ENCODE results near the gene ANKRD6.

ANKRD6 gene

DNA sequence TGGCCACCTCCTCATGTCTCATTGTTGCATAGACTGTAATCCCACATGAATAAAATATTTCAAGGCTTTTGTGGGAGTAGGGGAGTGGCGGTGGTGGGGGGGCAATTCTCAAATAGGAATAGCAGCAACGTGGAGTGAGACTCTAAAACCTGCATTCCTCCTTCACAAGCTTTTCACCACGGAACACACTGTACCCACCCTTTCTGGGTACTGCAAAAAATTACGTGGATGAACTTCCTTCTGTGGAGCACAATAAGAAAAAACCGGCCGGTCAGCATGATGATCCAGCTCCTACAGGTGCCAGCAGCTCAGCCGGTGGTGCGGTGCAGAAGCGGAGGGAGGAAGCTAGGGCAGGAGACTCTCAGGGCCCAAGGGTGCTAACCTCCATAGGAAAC is 19.9 kb upstream of the ANKRD6 start:
- DNase-seq (ENCODE audit: low read depth in 3 of 3): peak in 1 of 3 donors; percentile 2

DNA sequence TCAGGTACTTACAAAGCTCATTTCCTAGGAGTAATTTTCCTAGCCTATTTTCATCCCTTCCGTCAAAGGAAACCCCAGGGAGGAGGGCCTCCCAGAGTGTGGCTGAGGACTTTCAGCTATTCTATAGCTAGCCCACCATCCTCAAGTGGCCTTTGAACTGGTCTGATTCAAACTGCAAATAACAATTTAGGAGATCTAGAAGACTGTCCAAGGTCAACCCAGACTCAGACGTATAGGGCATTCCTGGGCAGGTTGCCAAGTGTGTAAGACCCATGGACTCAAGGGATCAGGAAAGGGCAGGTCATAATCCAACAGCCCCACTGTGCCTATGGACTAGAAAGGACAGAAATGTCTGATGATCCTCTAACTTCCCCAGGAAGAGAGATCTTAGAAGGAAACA is 18.7 kb upstream of the ANKRD6 start:
- no peak for DNase-seq (ENCODE audit: low read depth in 3 of 3)

DNA sequence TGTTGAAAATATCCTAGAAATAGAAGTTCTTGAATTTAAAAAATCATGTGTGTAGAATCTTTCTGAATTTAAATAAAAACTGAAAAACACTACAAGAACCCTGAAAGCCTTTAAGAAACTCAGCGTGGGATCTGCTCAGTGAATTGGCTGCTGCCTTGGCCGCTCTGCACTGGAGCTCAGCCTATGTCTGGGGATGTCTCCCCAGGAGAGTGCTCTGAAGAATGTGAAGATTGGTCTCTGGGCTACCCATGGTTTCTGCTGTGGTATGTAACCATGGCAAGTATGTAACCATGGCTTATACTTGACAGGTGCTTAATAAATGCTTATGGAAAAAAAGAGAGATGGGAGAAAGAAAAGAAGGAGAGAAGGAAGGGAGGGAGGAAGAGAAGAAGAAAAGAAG is 17.8 kb upstream of the ANKRD6 start:
- DNase-seq (ENCODE audit: low read depth in 3 of 3): no peak

DNA sequence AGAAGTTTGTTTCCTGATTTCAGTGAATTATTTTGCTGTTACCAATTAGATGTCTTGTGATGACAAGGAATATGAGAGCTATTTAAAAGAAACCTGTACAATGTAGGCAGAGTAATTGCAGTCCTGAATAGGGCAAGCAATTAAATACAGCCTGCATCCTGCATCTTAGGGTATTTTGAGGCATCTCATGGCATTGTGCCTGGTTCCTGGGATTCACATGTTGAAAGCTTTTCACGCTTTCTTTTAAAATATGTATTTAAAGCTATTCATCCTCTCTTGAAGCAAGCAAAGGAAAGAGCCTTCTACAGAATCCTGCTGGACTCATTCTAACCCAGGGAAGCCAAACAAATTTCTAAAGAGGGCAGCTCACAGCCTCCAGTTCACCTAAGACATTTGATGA is 16.2 kb upstream of the ANKRD6 start:
- no peak for DNase-seq (ENCODE audit: low read depth in 3 of 3)

DNA sequence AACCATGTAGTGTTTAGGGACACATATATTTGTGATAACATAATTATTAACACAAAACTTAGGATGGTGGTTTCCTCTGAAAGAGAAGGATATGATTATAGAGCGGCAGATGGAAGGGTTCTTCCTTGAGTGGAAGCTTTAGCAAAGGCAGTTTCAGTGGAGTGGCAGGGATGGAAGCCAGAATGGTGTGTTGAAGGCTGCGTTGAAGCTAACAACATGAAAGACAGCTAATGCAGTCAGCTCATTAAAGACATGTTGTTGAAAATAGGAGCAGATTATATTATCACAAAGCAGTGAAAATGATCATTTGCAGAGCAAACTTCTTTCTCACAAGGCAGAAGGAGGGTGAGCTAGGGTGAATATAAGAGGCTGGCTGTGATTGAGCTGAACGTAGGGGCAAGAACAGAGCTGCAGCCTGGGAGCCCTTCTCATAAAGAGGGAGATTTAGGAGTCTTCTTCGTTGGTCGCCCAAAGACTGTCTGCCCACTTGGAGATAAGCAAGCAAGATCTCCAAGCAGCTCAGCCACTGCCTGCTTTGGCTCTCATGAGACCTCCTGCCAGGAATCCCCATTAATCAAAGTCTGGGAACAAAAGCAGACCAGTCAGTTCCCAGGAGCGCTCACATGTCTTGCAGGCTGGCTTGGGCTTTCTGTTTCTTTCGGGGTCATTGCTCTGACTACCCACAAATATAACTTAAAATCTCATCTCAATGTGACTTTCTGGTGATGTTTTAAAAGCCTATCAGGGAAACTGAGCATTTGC is 2.6 kb upstream of the ANKRD6 start:
- no peak for DNase-seq (ENCODE audit: low read depth in 3 of 3)

DNA sequence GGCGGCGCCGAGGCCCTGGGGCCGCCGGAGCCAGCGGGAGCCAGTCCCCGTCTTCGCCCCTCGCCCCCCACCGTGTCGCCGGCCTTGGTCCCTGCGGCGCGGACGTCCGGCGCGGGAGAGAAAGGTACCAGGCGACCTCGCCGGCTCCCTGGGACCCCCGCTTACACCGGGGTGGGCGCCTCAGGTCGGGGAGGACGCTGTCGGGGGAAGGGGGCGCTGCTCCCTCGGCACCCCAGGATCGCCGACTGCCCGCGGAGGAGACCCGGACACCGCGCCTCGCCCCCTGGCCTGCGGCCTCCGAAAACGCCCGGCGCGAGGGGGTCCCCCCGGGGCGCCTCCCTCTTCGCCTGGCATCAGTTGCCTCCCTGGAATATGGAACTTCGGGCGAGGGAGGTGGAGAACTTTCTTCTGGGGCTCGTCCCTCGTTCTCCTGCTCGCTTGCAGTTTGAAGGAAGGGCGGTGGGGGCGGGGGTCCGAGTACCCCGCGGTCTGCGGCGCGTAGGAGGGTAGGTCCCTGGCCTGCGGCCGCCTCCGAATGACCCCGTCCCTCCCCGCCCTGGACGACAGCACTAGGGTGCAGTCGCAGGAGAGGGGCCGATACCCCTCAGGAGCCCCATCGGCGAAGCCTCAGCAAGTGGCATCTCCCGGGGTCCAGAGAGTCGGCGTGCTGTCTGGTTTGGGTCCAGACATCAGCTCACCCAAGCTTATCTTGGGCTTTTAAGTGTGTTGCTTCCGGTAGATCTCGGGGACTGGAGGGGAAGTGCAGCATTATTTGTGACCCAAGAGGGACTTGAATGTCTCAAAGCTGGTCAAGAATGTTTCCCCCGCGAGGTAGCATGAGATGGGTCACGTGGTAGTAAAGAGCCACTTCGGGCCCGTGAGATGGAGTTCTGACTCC is 549 bp downstream of the ANKRD6 start:
- peak in 1 of 3 donors; percentile 11 for DNase-seq (ENCODE audit: low read depth in 3 of 3)

DNA sequence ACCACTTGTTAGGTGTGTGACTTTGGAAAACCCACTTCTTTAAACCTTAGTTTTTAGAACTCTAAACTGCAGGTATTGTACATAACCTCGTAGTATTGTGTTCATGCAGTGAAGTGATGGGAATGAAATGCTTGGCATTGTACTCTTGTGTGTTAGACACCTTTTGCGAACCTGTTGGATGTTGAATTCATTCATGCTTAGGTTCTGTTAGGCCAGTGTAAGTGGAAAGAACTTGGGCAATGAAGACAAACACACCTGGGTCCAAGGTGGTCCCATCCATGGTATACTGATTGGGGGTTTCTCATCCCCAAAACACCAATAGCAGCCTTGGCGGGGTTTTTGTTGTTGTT is 1.2 kb downstream of the ANKRD6 start:
- DNase-seq (ENCODE audit: low read depth in 3 of 3): no peak

DNA sequence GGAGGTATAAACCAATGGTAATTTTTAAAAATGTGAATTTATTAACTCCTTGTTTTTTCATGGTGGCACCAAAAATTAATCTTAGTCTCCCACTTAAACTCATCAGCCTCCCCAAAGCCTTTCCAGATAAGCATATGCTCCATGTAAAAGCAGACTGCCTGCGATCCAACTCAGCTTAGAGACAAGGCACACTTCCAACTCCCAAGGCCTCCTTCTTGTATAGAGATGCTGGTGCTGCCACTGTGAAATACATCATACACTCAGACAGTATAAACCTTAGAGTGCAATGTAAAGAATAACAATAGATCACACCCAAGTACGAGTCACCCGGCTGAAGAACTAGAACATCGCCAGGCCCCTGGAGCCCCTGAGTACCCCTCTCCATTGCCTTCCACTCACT is 2.0 kb downstream of the ANKRD6 start:
- no peak for DNase-seq (ENCODE audit: low read depth in 3 of 3)

DNA sequence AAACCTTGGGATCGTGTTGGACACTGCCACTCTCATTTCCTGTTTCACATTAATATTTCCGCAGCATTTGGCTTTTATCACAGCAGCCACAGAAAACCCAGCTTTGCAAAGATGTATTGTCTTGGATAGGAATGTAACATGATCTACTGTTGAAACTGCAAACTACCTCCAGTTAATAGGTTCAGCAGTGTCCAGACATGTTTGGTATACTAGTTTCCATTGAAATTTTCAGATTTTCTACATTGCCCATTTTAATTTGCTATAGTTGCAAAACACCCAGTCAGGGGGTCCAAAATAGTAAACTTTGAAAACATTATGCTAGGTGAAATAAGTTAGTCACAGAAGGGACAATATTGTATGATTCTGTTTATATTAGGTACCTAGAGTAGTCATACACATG is 3.3 kb downstream of the ANKRD6 start:
- no peak for DNase-seq (ENCODE audit: low read depth in 3 of 3)

DNA sequence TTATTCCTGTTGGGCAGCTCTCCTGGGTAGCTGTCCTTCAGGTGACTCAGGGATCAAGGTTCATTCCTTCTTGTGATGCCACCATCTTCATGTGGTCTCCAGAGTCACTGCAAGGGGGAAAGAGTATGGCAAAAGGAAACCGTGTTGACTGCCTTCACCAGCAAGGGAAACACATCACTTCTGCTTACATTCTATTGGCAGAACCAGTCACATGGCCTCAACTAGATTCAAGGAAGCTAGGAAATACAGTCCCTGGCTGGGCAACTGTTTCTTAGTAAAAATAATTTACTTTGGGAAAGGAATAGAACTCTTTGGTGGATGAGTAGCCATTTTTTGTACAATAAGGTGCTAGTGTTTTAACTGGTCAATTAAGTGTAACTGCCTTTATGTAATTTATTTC is 5.3 kb downstream of the ANKRD6 start:
- no peak for DNase-seq (ENCODE audit: low read depth in 3 of 3)

DNA sequence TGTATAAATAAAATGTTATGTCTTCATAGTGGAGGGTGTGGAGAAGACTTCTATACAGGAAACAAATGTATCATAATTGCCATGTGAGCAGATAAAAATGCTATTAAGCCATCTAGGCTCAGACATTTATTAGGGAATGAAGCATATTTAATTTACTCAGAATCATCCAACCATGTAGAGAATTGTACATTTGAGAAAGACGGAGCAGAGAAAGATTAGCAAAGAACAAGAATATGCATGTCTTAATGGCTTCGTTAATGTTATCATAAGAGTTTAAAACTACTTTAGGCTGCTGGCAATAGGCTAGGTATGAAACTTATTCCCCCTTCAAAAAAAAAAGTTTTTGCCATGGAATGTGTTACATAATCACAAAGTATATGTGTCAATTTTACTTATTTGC is 6.1 kb downstream of the ANKRD6 start:
- no peak for DNase-seq (ENCODE audit: low read depth in 3 of 3)

DNA sequence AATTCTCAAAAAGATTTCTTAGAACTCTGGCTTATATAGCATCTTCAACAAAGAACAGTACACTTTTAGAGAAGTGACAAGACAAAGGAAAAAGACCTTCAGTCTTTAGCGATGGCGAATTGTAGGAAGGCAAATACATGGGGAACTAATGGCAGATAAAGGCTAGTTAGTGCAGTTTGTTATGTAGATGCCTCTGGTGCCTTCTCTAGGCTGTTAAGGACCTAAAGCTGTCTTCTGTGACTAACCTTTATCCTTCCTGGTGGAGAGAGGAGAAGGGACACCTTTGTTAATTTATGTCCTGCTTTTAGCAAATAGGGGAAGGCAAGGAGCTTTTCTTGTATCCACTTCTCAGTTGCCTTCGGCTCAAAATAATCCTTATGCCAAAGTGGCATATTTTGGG is 7.2 kb downstream of the ANKRD6 start:
- DNase-seq (ENCODE audit: low read depth in 3 of 3): no peak

DNA sequence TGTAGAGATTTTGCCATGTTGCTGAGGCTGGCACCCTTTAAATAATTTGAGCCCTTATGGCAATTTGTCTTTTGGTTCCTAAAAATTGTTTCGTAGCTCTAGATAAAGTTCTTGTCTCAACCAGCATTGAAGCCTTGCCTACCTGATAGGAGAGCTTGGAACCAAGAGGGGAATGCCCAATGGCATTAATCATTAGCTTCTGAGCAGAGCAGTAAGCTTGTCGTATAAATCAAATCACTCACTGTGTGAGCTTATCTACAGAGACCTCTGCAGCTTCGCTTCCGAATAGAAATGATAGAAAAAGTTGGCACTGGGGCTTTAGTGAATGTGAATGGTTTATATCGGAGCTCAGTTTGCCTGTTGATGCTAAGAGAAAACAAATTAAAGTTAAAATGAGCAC is 10.7 kb downstream of the ANKRD6 start:
- DNase-seq (ENCODE audit: low read depth in 3 of 3): no peak

DNA sequence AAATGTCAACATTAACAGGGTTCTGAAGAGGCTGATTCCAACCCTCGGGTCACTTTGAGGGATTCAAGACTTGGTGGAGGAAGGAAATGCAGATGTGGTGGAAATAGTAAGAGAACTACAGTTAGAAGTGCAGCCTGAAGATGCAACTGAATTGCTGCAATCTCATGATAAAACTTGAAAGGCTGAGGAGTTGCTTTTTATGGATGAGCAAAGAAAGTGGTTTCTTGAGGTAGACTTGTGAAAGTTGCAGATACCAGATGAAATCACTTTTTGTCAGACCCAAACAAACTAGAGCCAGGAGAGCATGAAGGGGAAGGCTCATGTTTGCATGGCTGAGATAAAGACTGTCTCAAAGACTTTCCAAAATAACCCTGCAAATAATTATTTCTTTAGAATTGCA is 16.2 kb downstream of the ANKRD6 start:
- no peak for DNase-seq (ENCODE audit: low read depth in 3 of 3)

DNA sequence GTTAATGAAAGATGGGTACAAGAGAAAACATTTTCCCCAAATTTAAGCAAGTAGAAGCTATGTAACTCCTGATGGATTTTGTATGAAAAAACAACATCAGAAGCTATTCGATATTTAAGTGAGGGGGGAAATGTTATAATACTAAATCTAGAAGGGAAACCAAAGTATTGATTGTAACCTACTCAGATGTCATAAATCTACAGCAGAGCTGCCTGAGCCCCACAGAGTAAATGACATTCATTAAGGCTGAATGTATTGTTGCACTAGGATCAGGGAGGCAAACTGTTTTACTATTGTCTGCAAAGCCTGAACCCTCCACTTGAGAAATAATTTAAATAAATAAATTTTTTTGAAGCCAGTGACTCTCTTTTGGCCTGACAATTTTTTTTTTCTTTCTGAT is 19.3 kb downstream of the ANKRD6 start:
- DNase-seq (ENCODE audit: low read depth in 3 of 3): no peak

DNA sequence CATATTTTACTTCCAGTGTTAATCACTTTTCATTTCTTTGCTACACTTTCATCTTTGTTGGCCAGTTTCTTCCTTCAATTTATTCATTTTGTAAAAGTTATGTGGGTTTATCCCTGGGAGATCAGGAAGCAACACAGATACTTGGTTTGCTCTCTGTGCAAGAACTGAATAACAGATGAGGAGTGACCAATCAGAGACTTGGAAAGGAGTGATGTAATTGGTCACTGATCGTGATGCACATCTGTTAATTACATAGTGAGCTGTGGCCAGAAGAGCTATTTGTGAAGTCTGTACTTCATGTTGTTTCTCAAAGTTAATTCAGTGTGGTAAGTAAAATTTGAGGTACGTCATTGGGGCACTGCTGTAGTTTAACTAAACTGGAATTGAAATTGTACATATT is 21.3 kb downstream of the ANKRD6 start:
- DNase-seq (ENCODE audit: low read depth in 3 of 3): no peak

DNA sequence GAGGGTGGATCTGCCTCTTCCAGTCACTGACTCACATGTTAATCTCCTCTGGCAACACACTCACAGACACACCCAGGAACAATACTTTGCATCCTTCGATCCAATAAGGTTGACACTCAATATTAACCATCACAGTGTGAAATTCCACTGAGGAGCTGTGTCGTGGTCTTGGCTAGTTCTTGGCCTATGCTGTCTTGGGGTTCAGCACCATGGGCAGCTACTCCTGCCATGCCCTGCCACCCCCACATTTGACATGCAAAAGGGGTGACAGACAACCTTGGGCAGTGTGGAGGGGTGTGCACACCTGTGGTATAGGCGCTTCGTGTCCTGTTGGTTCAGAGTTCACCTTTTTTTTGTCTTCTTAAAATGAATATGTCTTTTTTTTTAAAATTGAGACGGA is 25.8 kb downstream of the ANKRD6 start:
- no peak for DNase-seq (ENCODE audit: low read depth in 3 of 3)

DNA sequence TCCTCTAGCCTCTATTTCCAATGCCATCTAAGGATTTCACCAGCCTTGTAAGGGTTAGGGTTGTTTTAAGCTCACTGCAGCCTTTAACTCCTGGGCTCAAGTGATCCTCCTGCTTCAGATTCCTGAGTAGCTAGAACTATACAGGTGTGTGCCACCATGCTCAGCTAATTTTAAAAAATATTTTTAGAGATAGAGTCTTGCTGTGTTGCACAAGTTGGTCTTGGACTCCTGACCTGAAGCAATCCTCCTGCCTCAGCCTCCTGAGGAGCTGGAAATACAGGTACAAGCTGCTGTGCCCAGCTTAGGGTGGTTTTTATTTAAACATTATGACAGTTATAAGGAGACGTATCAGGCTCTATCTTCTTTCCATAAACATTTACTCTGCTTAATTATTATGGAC is 26.5 kb downstream of the ANKRD6 start:
- DNase-seq (ENCODE audit: low read depth in 3 of 3): no peak

DNA sequence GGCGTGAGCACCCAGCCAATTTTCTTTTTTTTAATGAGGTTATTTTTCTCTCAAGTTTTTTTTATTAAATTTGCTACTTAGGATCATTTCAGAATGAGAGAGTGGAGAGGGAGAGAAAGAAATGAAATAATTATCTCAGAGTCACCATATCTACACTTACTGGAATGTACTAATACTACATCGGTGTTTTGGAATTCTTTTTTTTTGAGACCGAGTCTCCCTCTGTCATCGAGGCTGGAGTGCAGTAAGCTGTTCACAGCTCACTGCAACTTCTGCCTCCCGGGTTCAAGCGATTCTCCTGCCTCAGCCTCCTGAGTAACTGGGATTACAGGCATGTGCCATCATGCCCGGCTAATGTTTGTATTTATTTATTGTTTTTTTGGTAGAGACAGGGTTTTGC is 27.8 kb downstream of the ANKRD6 start:
- DNase-seq (ENCODE audit: low read depth in 3 of 3): no peak

DNA sequence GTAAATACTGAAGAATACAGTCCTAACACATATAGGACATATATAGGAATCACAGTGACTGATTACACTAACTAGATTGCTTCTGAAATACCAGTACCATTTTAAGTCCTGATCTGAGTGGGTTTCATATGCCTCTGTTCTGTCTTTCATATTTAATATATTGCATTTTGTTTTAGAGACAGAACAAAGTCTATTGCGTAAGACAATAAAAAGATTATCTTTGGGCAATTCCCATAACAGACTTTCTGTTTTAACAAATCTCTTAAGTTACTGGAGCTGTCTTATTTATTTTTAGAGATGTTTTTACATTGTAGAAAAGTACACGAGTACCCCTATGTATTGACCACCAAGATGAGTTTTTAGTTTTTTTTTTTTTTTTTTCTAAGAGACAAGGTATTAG is 29.6 kb downstream of the ANKRD6 start:
- no peak for DNase-seq (ENCODE audit: low read depth in 3 of 3)

DNA sequence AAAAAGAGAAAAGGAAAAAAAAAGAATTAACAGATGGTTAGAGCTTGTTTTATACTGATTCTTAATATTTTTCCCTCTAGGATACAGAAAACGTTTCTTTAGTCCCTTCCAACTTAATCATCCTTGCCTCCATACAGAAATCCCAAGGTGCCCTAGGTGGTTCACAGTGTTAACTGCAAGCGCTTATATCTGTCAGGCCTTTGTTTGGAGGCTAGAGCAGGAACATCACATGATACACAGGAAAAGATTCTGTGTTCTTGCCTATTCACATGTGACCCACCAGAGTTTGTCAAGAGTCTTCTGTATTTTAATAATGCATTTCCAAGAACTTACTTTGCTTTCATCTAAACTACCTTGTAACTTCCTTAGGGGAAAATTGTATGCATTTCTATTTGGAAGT is 31.3 kb downstream of the ANKRD6 start:
- DNase-seq (ENCODE audit: low read depth in 3 of 3): no peak

DNA sequence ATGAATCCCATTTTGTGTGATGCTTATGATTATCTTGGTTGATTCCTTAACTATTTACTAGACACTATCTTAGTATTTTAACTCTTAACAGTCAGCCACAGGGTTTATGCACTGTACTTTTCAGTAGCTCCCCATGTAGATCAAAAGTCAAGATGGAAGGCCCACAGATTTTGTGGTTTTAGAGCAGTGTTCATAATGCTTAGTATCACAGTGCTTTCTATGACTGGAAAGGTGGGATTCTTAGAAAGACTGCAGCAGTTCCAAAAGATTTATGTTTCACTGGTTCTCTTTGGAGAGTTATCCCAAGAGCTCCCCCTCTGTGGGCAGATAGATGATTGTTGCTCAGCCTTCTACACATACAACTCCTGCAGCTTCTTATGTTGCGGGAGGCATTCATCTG is 34.5 kb downstream of the ANKRD6 start:
- DNase-seq (ENCODE audit: low read depth in 3 of 3): no peak

DNA sequence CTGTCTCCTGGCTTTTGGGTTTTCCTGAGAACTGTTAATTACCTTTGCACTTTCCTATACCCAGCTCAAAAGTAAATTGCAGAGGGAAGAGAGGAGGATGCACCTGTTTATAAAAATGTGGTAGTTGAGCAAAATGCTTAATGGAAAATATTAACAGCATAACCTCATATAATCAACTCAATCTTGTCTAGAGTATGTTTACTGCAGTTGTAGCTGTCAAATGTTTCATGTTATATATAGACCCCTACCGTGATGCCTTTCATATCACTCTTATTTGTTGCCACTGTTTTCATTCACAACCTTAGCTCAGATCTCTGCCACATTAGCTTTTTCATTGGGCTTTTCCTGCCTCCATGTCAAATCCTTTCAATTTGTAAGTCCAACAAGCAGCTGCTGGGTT is 36.0 kb downstream of the ANKRD6 start:
- DNase-seq (ENCODE audit: low read depth in 3 of 3): no peak

All from stimulated activated CD4-positive, alpha-beta T cell treated with anti-CD3 and anti-CD28 coated beads, TNF-alpha, amount 100 ng/mL, for 48 hours (primary cell).